H9 (cell line): ENCODE results near the gene C6orf120. TPM values are rescaled to one million over a fixed set of nuclear protein-coding genes. Genes with fewer than 3 reads are reported as not detected.

ENCODE experiments used
- DNase-seq: peaks from one replicate; pipeline ENCODE4 v3.0.0-alpha.2; 2017
- H2AFZ ChIP-seq: one replicate; pipeline ENCODE4 v1.6.1; 2013; ENCODE audit warnings: mild to moderate bottlenecking, low read length, control low read depth, moderate library complexity
- H2AK5ac ChIP-seq: 2 replicates; pipeline ENCODE4 v1.6.1; 2013; ENCODE audit warnings: low read length, control low read depth, mixed read lengths; ENCODE audit not compliant: insufficient read length
- H2BK120ac ChIP-seq: one replicate; pipeline ENCODE4 v1.6.1; 2013; ENCODE audit warnings: low read depth, mild to moderate bottlenecking, low read length, control low read depth, inconsistent platforms; ENCODE audit not compliant: poor library complexity, severe bottlenecking
- H2BK12ac ChIP-seq: 2 replicates; pipeline ENCODE4 v1.6.1; 2013; ENCODE audit warnings: low read length, control low read depth, mixed read lengths, low read depth; ENCODE audit not compliant: insufficient read length
- H2BK15ac ChIP-seq: 2 replicates; pipeline ENCODE4 v1.6.1; 2013; ENCODE audit warnings: low read depth, low read length, control low read depth
- H2BK20ac ChIP-seq: one replicate; pipeline ENCODE4 v1.6.1; 2013; ENCODE audit warnings: low read depth, mild to moderate bottlenecking, low read length, control low read depth, inconsistent platforms; ENCODE audit not compliant: poor library complexity, severe bottlenecking
- H2BK5ac ChIP-seq: 2 replicates; pipeline ENCODE4 v1.6.1; 2013; ENCODE audit warnings: low read length, control low read depth, mixed read lengths; ENCODE audit not compliant: insufficient read length
- H3K14ac ChIP-seq: 2 replicates; pipeline ENCODE4 v1.6.1; 2013; ENCODE audit warnings: low read length, control low read depth; ENCODE audit not compliant: insufficient read depth
- H3K18ac ChIP-seq: 2 replicates; pipeline ENCODE4 v1.6.1; 2013; ENCODE audit warnings: low read depth, mild to moderate bottlenecking, mixed read lengths, low read length, control low read depth; ENCODE audit not compliant: insufficient read length
- H3K23ac ChIP-seq: 2 replicates; pipeline ENCODE4 v1.6.1; 2013; ENCODE audit warnings: low read length, control low read depth, mixed read lengths, low read depth; ENCODE audit not compliant: insufficient read length
- H3K23me2 ChIP-seq: 2 replicates; pipeline ENCODE4 v1.6.1; 2013; ENCODE audit warnings: low read depth, mild to moderate bottlenecking, mixed read lengths, low read length, control low read depth; ENCODE audit not compliant: insufficient read length, poor library complexity, severe bottlenecking
- H3K27ac ChIP-seq: 2 replicates; pipeline ENCODE4 v1.5.1; 2013; ENCODE audit warnings: low read length, control low read depth, mixed read lengths, low read depth; ENCODE audit not compliant: insufficient read length
- H3K27me3 ChIP-seq: 2 replicates; pipeline ENCODE4 v1.6.1; 2013; ENCODE audit warnings: low read length, control low read depth, inconsistent platforms; ENCODE audit not compliant: insufficient read depth
- H3K4ac ChIP-seq: 2 replicates; pipeline ENCODE4 v1.6.1; 2013; ENCODE audit warnings: low read depth, mild to moderate bottlenecking, control low read depth, inconsistent platforms, low read length, moderate library complexity
- H3K4me1 ChIP-seq: 2 replicates; pipeline ENCODE4 v1.6.1; 2013; ENCODE audit warnings: low read length, control low read depth, inconsistent platforms; ENCODE audit not compliant: insufficient read depth
- H3K4me2 ChIP-seq: 2 replicates; pipeline ENCODE4 v1.6.1; 2013; ENCODE audit warnings: low read length, control low read depth, mixed read lengths; ENCODE audit not compliant: insufficient read length, insufficient read depth
- H3K56ac ChIP-seq: 2 replicates; pipeline ENCODE4 v1.6.1; 2013; ENCODE audit warnings: low read depth, mild to moderate bottlenecking, mixed read lengths, low read length, control low read depth; ENCODE audit not compliant: insufficient read length
- H3K79me1 ChIP-seq: 2 replicates; pipeline ENCODE4 v1.6.1; 2013; ENCODE audit warnings: low read depth, mild to moderate bottlenecking, moderate library complexity, low read length, control low read depth, inconsistent platforms; ENCODE audit not compliant: insufficient read depth, poor library complexity, severe bottlenecking
- H3K79me2 ChIP-seq: 2 replicates; pipeline ENCODE4 v1.6.1; 2013; ENCODE audit warnings: low read length, control low read depth, inconsistent platforms; ENCODE audit not compliant: insufficient read depth
- H3K9ac ChIP-seq: 2 replicates; pipeline ENCODE4 v1.6.1; 2013; ENCODE audit warnings: low read length, control low read depth, mixed read lengths; ENCODE audit not compliant: insufficient read length; ENCODE audit errors: extremely low read depth
- H3K9me3 ChIP-seq: one replicate; pipeline ENCODE4 v1.6.1; 2013; ENCODE audit warnings: low read depth, low read length, inconsistent platforms; ENCODE audit not compliant: control insufficient read depth
- H3T11ph ChIP-seq: one replicate; pipeline ENCODE4 v1.6.1; 2013; ENCODE audit warnings: mild to moderate bottlenecking, low read length, control low read depth, inconsistent platforms
- H4K20me1 ChIP-seq: one replicate; pipeline ENCODE4 v1.6.1; 2013; ENCODE audit not compliant: control insufficient read depth, insufficient read length, insufficient read depth
- H4K5ac ChIP-seq: 2 replicates; pipeline ENCODE4 v1.6.1; 2013; ENCODE audit warnings: low read depth, mild to moderate bottlenecking, mixed read lengths, low read length, control low read depth; ENCODE audit not compliant: insufficient read length
- H4K8ac ChIP-seq: replicated peaks from 2 replicates; pipeline ENCODE4 v1.6.1; 2013; ENCODE audit warnings: low read length, control low read depth, mixed read lengths, low read depth; ENCODE audit not compliant: insufficient read length
- H4K91ac ChIP-seq: 2 replicates; pipeline ENCODE4 v1.6.1; 2013; ENCODE audit warnings: low read depth, mild to moderate bottlenecking, moderate library complexity, mixed read lengths, low read length, control low read depth; ENCODE audit not compliant: insufficient read length
- H3K27ac Mint-ChIP-seq, 3 experiments: 2 replicates in 2 of 3; 3 replicates in 1 of 3; pipeline ENCODE4 v1.8.0; 2020 to 2021; ENCODE audit warnings: mixed read lengths in 3 of 3, mild to moderate bottlenecking in 1 of 3, moderate library complexity in 1 of 3
- H3K27me3 Mint-ChIP-seq: 2 replicates; pipeline ENCODE4 v1.8.0; 2021; ENCODE audit warnings: low read depth, mild to moderate bottlenecking, moderate library complexity, mixed read lengths
- H3K36me3 Mint-ChIP-seq, 3 experiments: 2 replicates in 2 of 3; 3 replicates in 1 of 3; pipeline ENCODE4 v1.8.0; 2020 to 2021; ENCODE audit warnings: low read depth in 3 of 3, mixed read lengths in 3 of 3; ENCODE audit not compliant: insufficient read depth in 1 of 3
- H3K4me1 Mint-ChIP-seq, 2 experiments: 2 replicates each; pipeline ENCODE4 v1.8.0; 2020; ENCODE audit warnings: mixed read lengths in 2 of 2
- H3K4me3 Mint-ChIP-seq, 2 experiments: 2 replicates in 1 of 2; 3 replicates in 1 of 2; pipeline ENCODE4 v1.8.0; 2020 to 2021; ENCODE audit warnings: mild to moderate bottlenecking in 2 of 2, mixed read lengths in 2 of 2, moderate library complexity in 1 of 2
- H3K9me3 Mint-ChIP-seq, 2 experiments: 2 replicates in 1 of 2; 3 replicates in 1 of 2; pipeline ENCODE4 v1.8.0; 2020; ENCODE audit warnings: mild to moderate bottlenecking in 2 of 2, mixed read lengths in 2 of 2, moderate library complexity in 1 of 2
- CTCF ChIP-seq: fragments of 200-600 bp; sonication (generic); conservative IDR thresholded peaks from 3 replicates; pipeline ENCODE4 v1.8.0; 2021; ENCODE audit warnings: antibody characterized with exemption, mild to moderate bottlenecking
- WGBS: extraction: QIAGEN DNeasy Blood & Tissue Kit; methylation state at CpG from one replicate; pipeline ENCODE4 v1.1.7; 2013; ENCODE audit warnings: missing lambda C conversion rate, low lambda C conversion rate, mixed read lengths; ENCODE audit not compliant: insufficient read length; ENCODE audit errors: extremely low coverage; 5-methylcytosine and 5-hydroxymethylcytosine counted together
- total RNA-seq: library from RNA; stranded (reverse); gene quantifications from 2 replicates; pipeline ENCODE4 v1.2.1, GENCODE V29; 2021

Gene C6orf120
- total RNA-seq, 1 experiment from 2014 or later: 23.2 TPM

GRCh38 chr6:169691260-169691659 lies 10.7 kb upstream of the C6orf120 start:
- no peak for DNase-seq
- Mint-ChIP-seq H3K27me3 (no peaks in the 10 kb centered on the region), H3K4me3 (no peak overlapping the region), H3K9me3 (peaks cover 7 to 9% of the 10 kb centered on the region in 2 experiments), H3K27ac (no peak overlapping the region), H3K36me3 (peaks cover 50 to 62% (median 58%) of the 10 kb centered on the region in 3 experiments), H3K4me1 (peaks cover 10 to 24% of the 10 kb centered on the region in 2 experiments)
- H3K27me3 ChIP-seq: no peaks in the 10 kb centered on the region
- no peak overlapping the region for H4K8ac ChIP-seq
- H3K14ac ChIP-seq: no peak overlapping the region
- TF ChIP-seq CTCF: no peak
- no peak overlapping the region for H3K18ac ChIP-seq
- no peak overlapping the region for H2BK5ac ChIP-seq
- no peaks in the 10 kb centered on the region for H4K20me1 ChIP-seq
- no peak overlapping the region for H2AK5ac ChIP-seq
- H3T11ph ChIP-seq: no peak overlapping the region
- no peaks in the 10 kb centered on the region for H3K9me3 ChIP-seq
- H3K9ac ChIP-seq: no peak overlapping the region
- H2BK15ac ChIP-seq: no peak overlapping the region
- no peak overlapping the region for H3K23ac ChIP-seq
- no peak overlapping the region for H2BK120ac ChIP-seq
- no peak overlapping the region for H3K56ac ChIP-seq
- H3K79me2 ChIP-seq: peaks cover 12% of the 10 kb centered on the region; the same call in 1 of the 2 replicates
- H2AFZ ChIP-seq: no peak overlapping the region
- H2BK12ac ChIP-seq: no peak overlapping the region
- H2BK20ac ChIP-seq: no peak overlapping the region
- H4K5ac ChIP-seq: no peak overlapping the region
- H3K27ac ChIP-seq: no peak overlapping the region
- peaks cover 9% of the 10 kb centered on the region for H3K79me1 ChIP-seq
- no CpG with 5 or more reads among the region's 2 CpGs for WGBS
- no peak overlapping the region for H3K4ac ChIP-seq
- no peak overlapping the region for H3K4me2 ChIP-seq
- H3K23me2 ChIP-seq: no peaks in the 10 kb centered on the region
- H4K91ac ChIP-seq: no peak overlapping the region
- H3K4me1 ChIP-seq: no peaks in the 10 kb centered on the region
